WTC11 (cell line): Measurements from ENCODE around the gene EXD3. TPM values are rescaled to one million over a fixed set of nuclear protein-coding genes. Genes with fewer than 3 reads are reported as not detected.

Experiments
- ATAC-seq: fragments of 200-7000 bp; cut with Tn5 transposase; 2 replicates; pipeline ENCODE4 v1.10.0; 2021; ENCODE audit warnings: mild to moderate bottlenecking, moderate library complexity
- CTCF ChIA-PET: fragments of 300-600 bp; sonication (Branson Sonifier 250); formaldehyde crosslinking; loops from one replicate; lab custom pipeline; 2021; ENCODE audit warnings: antibody characterized with exemption; lab: Charles Lee
- POLR2A ChIA-PET: fragments of 350-600 bp; sonication (Branson Sonifier 250); formaldehyde crosslinking; loops from one replicate; lab custom pipeline; 2021; ENCODE audit warnings: antibody characterized with exemption; lab: Charles Lee
- DNase-seq: peaks from one replicate; pipeline ENCODE4 v3.0.0; 2021; ENCODE audit warnings: low spot score
- H3K27ac Mint-ChIP-seq: 2 replicates; pipeline ENCODE4 v1.8.0; 2021; ENCODE audit warnings: mixed read lengths
- H3K27me3 Mint-ChIP-seq: 2 replicates; pipeline ENCODE4 v1.8.0; 2021; ENCODE audit warnings: low read depth, mild to moderate bottlenecking, moderate library complexity, mixed read lengths
- H3K36me3 Mint-ChIP-seq: 2 replicates; pipeline ENCODE4 v1.8.0; 2021; ENCODE audit warnings: mixed read lengths
- H3K4me1 Mint-ChIP-seq: 2 replicates; pipeline ENCODE4 v1.8.0; 2022; ENCODE audit warnings: mixed read lengths
- H3K4me3 Mint-ChIP-seq: 2 replicates; pipeline ENCODE4 v1.8.0; 2021; ENCODE audit warnings: mild to moderate bottlenecking, moderate library complexity, mixed read lengths
- H3K9me3 Mint-ChIP-seq: 2 replicates; pipeline ENCODE4 v1.8.0; 2021; ENCODE audit warnings: mixed read lengths
- AR ChIP-seq: fragments of 250-450 bp; sonication (Bioruptor Pico); IDR thresholded peaks from 2 replicates; pipeline ENCODE4 v1.9.0; 2021; ENCODE audit warnings: mild to moderate bottlenecking
- CBFB ChIP-seq: sonication (generic); formaldehyde crosslinking; IDR thresholded peaks from 2 replicates; pipeline ENCODE4 v1.8.1; 2022; ENCODE audit warnings: mild to moderate bottlenecking, low read depth, missing genetic modification reagents
- ETV6 ChIP-seq: sonication (generic); formaldehyde crosslinking; IDR thresholded peaks from 2 replicates; pipeline ENCODE4 v1.8.1; 2022; ENCODE audit warnings: mild to moderate bottlenecking, missing genetic modification reagents
- GRHL2 ChIP-seq: fragments of 250-450 bp; sonication (Bioruptor Pico); IDR thresholded peaks from 2 replicates; pipeline ENCODE4 v1.8.0; 2022; ENCODE audit warnings: mild to moderate bottlenecking, moderate library complexity; ENCODE audit not compliant: insufficient replicate concordance, severe bottlenecking
- HMGA2 ChIP-seq: fragments of 250-450 bp; sonication (Bioruptor Pico); IDR thresholded peaks from 2 replicates; pipeline ENCODE4 v1.4.0; 2021; ENCODE audit warnings: mild to moderate bottlenecking, moderate library complexity
- JAZF1 ChIP-seq: fragments of 250-450 bp; sonication (Bioruptor Pico); IDR thresholded peaks from 2 replicates; pipeline ENCODE4 v1.9.0; 2021; ENCODE audit warnings: moderate library complexity, mild to moderate bottlenecking, inconsistent platforms
- NR2C2 ChIP-seq: sonication (generic); formaldehyde crosslinking; IDR thresholded peaks from 2 replicates; pipeline ENCODE4 v1.8.0; 2022; ENCODE audit warnings: mild to moderate bottlenecking, missing genetic modification reagents
- OVOL2 ChIP-seq: fragments of 250-450 bp; sonication (Bioruptor Pico); IDR thresholded peaks from 2 replicates; pipeline ENCODE4 v1.9.0; 2021; ENCODE audit warnings: mild to moderate bottlenecking, borderline replicate concordance
- ZNF263 ChIP-seq: sonication (generic); formaldehyde crosslinking; IDR thresholded peaks from 2 replicates; pipeline ENCODE4 v1.8.1; 2022; ENCODE audit warnings: low read depth, mild to moderate bottlenecking, moderate library complexity, missing genetic modification reagents
- ZNF396 ChIP-seq: fragments of 250-450 bp; sonication (Bioruptor Pico); IDR thresholded peaks from 2 replicates; pipeline ENCODE4 v1.8.0; 2021; ENCODE audit warnings: mild to moderate bottlenecking, moderate library complexity, borderline replicate concordance
- ZNF425 ChIP-seq: fragments of 250-450 bp; sonication (Bioruptor Pico); conservative IDR thresholded peaks from 2 replicates; pipeline ENCODE4 v1.9.0; 2021; ENCODE audit warnings: mild to moderate bottlenecking
- total RNA-seq: library from RNA; stranded (reverse); gene quantifications from 3 replicates; pipeline ENCODE4 v1.2.3, GENCODE V29; 2021
- TF ChIP-seq, protein P1 (sequence below): sonication (generic); formaldehyde crosslinking; IDR thresholded peaks from 2 replicates; pipeline ENCODE4 v1.8.1; 2022; ENCODE audit warnings: low read depth, mild to moderate bottlenecking, moderate library complexity, missing genetic modification reagents, borderline replicate concordance
- TF ChIP-seq, protein P2 (sequence below): sonication (generic); formaldehyde crosslinking; conservative IDR thresholded peaks from 2 replicates; pipeline ENCODE4 v1.8.1; 2023; ENCODE audit warnings: mild to moderate bottlenecking, low read depth, missing genetic modification reagents, moderate library complexity
- TF ChIP-seq, protein P3 (sequence below): sonication (generic); formaldehyde crosslinking; IDR thresholded peaks from 2 replicates; pipeline ENCODE4 v1.8.1; 2023; ENCODE audit warnings: mild to moderate bottlenecking, missing genetic modification reagents, moderate library complexity

The EXD3 gene
- total RNA-seq, 1 experiment from 2014 or later, result 21.2 TPM

- CTCF ChIA-PET, result interaction anchor here (0.7 to 1.8 kb wide), 2 partner anchors 14 to 136 kb away, joined by 3 to 8 read pairs; partner anchors contain the start of genes EXD3 and NOXA1
- Mint-ChIP-seq H3K9me3 (no peaks in the 10 kb centered on the region), H3K36me3 (no peaks in the 10 kb centered on the region), H3K27me3 (peaks cover 5% of the 10 kb centered on the region; the same call in 1 of the 2 replicates), H3K4me3 (no peak overlapping the region), H3K4me1 (no peaks in the 10 kb centered on the region), H3K27ac (no peak overlapping the region; the same call in 1 of the 2 replicates)
- ATAC-seq (no peak), DNase-seq (no peak)
- POLR2A ChIA-PET, result no interaction called here
- TF ChIP-seq, protein P1, sequence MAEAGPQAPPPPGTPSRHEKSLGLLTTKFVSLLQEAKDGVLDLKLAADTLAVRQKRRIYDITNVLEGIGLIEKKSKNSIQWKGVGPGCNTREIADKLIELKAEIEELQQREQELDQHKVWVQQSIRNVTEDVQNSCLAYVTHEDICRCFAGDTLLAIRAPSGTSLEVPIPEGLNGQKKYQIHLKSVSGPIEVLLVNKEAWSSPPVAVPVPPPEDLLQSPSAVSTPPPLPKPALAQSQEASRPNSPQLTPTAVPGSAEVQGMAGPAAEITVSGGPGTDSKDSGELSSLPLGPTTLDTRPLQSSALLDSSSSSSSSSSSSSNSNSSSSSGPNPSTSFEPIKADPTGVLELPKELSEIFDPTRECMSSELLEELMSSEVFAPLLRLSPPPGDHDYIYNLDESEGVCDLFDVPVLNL (CRISPR knock-in tag), result no peak
- TF ChIP-seq, protein P2, sequence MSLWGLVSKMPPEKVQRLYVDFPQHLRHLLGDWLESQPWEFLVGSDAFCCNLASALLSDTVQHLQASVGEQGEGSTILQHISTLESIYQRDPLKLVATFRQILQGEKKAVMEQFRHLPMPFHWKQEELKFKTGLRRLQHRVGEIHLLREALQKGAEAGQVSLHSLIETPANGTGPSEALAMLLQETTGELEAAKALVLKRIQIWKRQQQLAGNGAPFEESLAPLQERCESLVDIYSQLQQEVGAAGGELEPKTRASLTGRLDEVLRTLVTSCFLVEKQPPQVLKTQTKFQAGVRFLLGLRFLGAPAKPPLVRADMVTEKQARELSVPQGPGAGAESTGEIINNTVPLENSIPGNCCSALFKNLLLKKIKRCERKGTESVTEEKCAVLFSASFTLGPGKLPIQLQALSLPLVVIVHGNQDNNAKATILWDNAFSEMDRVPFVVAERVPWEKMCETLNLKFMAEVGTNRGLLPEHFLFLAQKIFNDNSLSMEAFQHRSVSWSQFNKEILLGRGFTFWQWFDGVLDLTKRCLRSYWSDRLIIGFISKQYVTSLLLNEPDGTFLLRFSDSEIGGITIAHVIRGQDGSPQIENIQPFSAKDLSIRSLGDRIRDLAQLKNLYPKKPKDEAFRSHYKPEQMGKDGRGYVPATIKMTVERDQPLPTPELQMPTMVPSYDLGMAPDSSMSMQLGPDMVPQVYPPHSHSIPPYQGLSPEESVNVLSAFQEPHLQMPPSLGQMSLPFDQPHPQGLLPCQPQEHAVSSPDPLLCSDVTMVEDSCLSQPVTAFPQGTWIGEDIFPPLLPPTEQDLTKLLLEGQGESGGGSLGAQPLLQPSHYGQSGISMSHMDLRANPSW (CRISPR knock-in tag), result no peak
- TF ChIP-seq ZNF425, result no peak
- no peak for TF ChIP-seq ETV6 (CRISPR knock-in tag)
- TF ChIP-seq ZNF396 (CRISPR knock-in tag), result no peak
- TF ChIP-seq CBFB (CRISPR knock-in tag), result no peak
- no peak for TF ChIP-seq NR2C2
- no peak for TF ChIP-seq OVOL2 (CRISPR knock-in tag)
- no peak for TF ChIP-seq JAZF1 (CRISPR knock-in tag)
- TF ChIP-seq ZNF263 (CRISPR knock-in tag), result no peak
These were observed 13.4 kb downstream of the EXD3 start for GRCh38 chr9:137409515-137409914.

DNA sequence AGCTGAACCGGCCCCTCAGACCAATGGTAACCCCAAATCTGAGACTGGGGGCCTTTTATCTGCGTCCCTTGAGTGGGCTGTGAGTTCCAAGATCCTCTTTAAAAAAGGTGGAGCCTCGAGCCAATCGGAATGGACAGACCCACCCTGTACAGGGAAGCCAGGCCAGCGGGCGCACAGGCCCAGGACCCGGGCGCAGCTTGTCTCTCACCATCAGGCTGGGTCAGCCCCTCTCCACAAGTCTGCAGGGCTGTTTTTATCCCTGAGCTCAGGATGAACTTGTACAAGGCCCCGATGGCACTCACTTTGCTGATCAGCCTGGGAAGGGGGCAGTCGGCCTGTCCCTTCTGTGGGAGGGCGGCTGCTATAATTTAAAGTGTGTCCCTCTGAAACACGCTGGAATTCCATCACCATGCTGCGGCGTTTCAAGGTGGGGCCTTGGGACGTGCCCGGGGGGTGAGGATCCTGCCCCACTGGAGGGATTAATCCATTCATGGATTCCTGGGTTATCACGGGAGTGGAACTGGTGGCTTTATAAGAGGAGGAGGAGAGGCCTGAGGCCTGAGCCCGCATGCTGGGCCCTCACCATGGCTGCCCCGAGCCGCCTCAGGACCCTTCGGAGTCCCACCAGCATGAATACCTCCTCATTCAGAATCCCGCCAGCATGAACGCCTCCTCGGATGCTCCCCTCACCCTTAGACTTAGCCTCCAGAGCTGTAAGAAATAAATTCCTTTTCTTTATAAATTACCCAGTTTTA, 14.1 kb downstream of the EXD3 start:
- H3K27ac Mint-ChIP-seq, result no peak overlapping the region; the same call in 1 of the 2 replicates
- CTCF ChIA-PET, result interaction anchor here (0.6 to 2.3 kb wide), 7 partner anchors 14 to 245 kb away, joined by 3 to 8 read pairs (median 6); partner anchors contain the start of genes ENTPD8, EXD3, NOXA1 and NRARP
- no peaks in the 10 kb centered on the region for H3K9me3 Mint-ChIP-seq
- peaks cover 5% of the 10 kb centered on the region; the same call in 1 of the 2 replicates for H3K27me3 Mint-ChIP-seq
- DNase-seq (no peak), ATAC-seq (no peak)
- H3K36me3 Mint-ChIP-seq, result no peaks in the 10 kb centered on the region
- TF ChIP-seq HMGA2 (no peak), AR (CRISPR knock-in tag) (no peak), GRHL2 (CRISPR knock-in tag) (no peak)
- TF ChIP-seq, protein P3, sequence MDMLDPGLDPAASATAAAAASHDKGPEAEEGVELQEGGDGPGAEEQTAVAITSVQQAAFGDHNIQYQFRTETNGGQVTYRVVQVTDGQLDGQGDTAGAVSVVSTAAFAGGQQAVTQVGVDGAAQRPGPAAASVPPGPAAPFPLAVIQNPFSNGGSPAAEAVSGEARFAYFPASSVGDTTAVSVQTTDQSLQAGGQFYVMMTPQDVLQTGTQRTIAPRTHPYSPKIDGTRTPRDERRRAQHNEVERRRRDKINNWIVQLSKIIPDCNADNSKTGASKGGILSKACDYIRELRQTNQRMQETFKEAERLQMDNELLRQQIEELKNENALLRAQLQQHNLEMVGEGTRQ (CRISPR knock-in tag), result no peak
- H3K4me3 Mint-ChIP-seq, result no peak overlapping the region
- H3K4me1 Mint-ChIP-seq, result no peaks in the 10 kb centered on the region
- POLR2A ChIA-PET, result no interaction called here
